HEK293 (cell line): ENCODE measurements around the gene CKS1B.

ENCODE experiments used
- CTCF ChIP-seq: fragments of 450-650 bp; formaldehyde crosslinking; IDR thresholded peaks from 2 replicates; pipeline ENCODE4 v1.5.1; 2016; ENCODE audit warnings: missing biosample characterization, missing genetic modification characterization
- FEZF1 ChIP-seq: fragments of 450-650 bp; formaldehyde crosslinking; IDR thresholded peaks from 2 replicates; pipeline ENCODE4 v1.5.1; 2016; ENCODE audit warnings: missing biosample characterization, missing genetic modification characterization
- ZNF23 ChIP-seq: fragments of 450-650 bp; formaldehyde crosslinking; IDR thresholded peaks from 2 replicates; pipeline ENCODE4 v1.5.1; 2016; ENCODE audit warnings: missing biosample characterization, missing genetic modification characterization, borderline replicate concordance
- ZNF24 ChIP-seq: fragments of 450-650 bp; formaldehyde crosslinking; IDR thresholded peaks from 2 replicates; pipeline ENCODE4 v1.5.1; 2016; ENCODE audit warnings: missing biosample characterization, missing genetic modification characterization
- ZNF362 ChIP-seq: fragments of 450-650 bp; formaldehyde crosslinking; IDR thresholded peaks from 2 replicates; pipeline ENCODE4 v1.5.1; 2016; ENCODE audit warnings: missing biosample characterization, missing genetic modification characterization
- ZNF366 ChIP-seq: fragments of 450-650 bp; formaldehyde crosslinking; conservative IDR thresholded peaks from 2 replicates; pipeline ENCODE4 v1.5.1; 2016; ENCODE audit warnings: missing biosample characterization, missing genetic modification characterization
- ZNF416 ChIP-seq: fragments of 450-650 bp; formaldehyde crosslinking; IDR thresholded peaks from 2 replicates; pipeline ENCODE4 v1.5.1; 2016; ENCODE audit warnings: missing biosample characterization, missing genetic modification characterization
- ZNF629 ChIP-seq: fragments of 450-650 bp; formaldehyde crosslinking; IDR thresholded peaks from 2 replicates; pipeline ENCODE4 v1.5.1; 2017; ENCODE audit warnings: missing biosample characterization, missing genetic modification characterization
- ZNF660 ChIP-seq: fragments of 450-650 bp; IDR thresholded peaks from 2 replicates; pipeline ENCODE4 v1.5.1; 2018; ENCODE audit warnings: missing biosample characterization, mild to moderate bottlenecking, missing genetic modification characterization
- TF ChIP-seq, protein P1 (sequence below): fragments of 450-650 bp; formaldehyde crosslinking; IDR thresholded peaks from 2 replicates; pipeline ENCODE4 v1.5.1; 2016; ENCODE audit warnings: missing biosample characterization, missing genetic modification characterization

GRCh38 chr1:154931940-154932487, 42.5 kb upstream of the CKS1B start:
- TF ChIP-seq, protein P1, sequence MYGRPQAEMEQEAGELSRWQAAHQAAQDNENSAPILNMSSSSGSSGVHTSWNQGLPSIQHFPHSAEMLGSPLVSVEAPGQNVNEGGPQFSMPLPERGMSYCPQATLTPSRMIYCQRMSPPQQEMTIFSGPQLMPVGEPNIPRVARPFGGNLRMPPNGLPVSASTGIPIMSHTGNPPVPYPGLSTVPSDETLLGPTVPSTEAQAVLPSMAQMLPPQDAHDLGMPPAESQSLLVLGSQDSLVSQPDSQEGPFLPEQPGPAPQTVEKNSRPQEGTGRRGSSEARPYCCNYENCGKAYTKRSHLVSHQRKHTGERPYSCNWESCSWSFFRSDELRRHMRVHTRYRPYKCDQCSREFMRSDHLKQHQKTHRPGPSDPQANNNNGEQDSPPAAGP = no peak
- no peak for TF ChIP-seq CTCF
- TF ChIP-seq ZNF660 (tag by site-specific recombination) = no peak
- no peak for TF ChIP-seq ZNF416 (tag by site-specific recombination)
- TF ChIP-seq ZNF23 (tag by site-specific recombination) = no peak
- no peak for TF ChIP-seq FEZF1 (tag by site-specific recombination)
- no peak for TF ChIP-seq ZNF362 (tag by site-specific recombination)
- no peak for TF ChIP-seq ZNF629 (tag by site-specific recombination)
- TF ChIP-seq ZNF366 = no peak
- TF ChIP-seq ZNF24 = no peak
